VCaP (cell line): ENCODE measurements around the gene DDIT3.

Experiments
- H3K27ac ChIP-seq: fragments of 450-650 bp; 2 replicates; pipeline ENCODE4 v1.5.1; 2017
- TF ChIP-seq, protein P1 (sequence below): fragments of 450-650 bp; conservative IDR thresholded peaks from 2 replicates; pipeline ENCODE4 v1.5.1; 2017; ENCODE audit warnings: mild to moderate bottlenecking, moderate library complexity

Gene DDIT3

DNA sequence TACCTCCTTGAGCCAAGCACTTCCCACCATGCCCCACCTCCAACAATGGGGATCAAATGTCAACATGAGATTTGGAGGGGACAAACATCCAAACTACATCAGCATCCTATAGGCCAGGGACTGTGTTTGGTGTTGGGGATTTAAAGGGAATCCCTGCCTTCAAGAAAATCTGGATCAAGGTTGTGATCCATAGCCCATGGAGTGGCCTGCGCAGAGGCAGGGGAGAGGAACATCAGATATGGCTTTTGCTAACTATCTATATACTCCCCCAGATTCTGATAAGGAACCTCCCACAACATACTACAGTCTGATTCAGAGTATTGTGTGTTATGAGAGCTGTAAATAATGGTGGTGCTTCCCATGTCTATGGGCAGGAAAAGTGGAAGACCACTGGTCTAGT lies 34.6 kb upstream of the DDIT3 start:
- H3K27ac ChIP-seq = no peak overlapping the region
- TF ChIP-seq, protein P1, sequence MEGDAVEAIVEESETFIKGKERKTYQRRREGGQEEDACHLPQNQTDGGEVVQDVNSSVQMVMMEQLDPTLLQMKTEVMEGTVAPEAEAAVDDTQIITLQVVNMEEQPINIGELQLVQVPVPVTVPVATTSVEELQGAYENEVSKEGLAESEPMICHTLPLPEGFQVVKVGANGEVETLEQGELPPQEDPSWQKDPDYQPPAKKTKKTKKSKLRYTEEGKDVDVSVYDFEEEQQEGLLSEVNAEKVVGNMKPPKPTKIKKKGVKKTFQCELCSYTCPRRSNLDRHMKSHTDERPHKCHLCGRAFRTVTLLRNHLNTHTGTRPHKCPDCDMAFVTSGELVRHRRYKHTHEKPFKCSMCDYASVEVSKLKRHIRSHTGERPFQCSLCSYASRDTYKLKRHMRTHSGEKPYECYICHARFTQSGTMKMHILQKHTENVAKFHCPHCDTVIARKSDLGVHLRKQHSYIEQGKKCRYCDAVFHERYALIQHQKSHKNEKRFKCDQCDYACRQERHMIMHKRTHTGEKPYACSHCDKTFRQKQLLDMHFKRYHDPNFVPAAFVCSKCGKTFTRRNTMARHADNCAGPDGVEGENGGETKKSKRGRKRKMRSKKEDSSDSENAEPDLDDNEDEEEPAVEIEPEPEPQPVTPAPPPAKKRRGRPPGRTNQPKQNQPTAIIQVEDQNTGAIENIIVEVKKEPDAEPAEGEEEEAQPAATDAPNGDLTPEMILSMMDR = no peak

DNA sequence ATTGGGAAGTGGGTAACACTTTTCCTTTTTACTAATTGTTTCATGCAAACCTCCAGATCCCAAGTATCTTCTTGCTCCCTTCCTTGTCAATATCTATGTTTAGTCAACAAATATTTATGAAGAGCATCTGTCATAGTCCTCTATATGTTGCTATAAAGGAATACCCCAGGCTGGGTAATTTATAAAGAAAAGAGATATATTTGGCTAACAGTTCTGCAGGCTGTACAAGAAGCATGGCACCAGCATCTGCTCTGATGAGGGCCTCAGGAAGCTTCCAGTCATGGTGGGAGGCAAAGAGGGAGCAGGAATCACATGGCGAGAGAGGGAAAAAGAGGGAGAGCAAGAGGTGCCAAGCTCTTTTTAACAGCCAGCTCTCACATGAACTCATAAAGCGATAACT lies 34.1 kb upstream of the DDIT3 start:
- no peak overlapping the region for H3K27ac ChIP-seq
- TF ChIP-seq, protein P1 = no peak

DNA sequence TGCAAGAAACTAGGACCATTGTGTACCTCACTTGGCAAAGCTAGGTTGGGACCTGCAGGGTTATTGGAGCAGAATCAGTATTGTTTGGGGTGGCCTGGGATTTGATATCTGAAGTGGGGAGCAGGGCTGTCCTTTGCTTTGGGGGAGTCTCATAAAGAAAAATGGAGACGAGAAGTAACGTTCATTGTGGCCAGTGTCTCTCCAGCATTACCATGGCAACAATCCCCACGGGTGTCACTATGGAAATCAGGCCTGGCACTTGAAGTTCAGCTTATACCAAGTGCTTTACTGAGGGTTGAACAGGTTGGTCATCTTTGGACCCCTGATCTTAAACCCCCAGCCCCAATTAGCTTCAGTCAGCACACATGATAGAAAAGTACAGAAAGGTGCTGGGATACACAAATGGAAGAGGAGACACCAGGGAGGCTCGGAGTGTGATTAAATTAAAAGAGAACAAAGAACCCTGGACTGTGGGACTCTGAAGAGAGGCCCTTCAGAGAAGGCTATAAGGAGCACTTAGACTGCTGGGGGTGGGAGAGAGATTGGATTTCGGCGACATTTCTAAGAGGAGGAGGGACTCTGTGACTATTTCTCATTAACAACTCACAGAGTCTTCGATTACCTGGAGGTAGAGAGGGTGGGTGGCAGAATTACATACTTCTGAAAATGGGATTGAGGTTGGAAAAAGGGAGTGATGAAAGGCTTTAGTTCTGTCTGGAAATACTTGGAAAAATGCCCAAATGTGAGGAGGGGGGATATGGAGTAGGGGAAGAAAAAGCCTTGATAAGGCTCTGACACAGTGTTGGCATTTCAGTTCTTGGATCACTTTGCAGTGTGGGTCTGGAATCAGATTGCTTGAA lies 33.3 kb upstream of the DDIT3 start:
- TF ChIP-seq, protein P1 = no peak
- no peak overlapping the region for H3K27ac ChIP-seq

DNA sequence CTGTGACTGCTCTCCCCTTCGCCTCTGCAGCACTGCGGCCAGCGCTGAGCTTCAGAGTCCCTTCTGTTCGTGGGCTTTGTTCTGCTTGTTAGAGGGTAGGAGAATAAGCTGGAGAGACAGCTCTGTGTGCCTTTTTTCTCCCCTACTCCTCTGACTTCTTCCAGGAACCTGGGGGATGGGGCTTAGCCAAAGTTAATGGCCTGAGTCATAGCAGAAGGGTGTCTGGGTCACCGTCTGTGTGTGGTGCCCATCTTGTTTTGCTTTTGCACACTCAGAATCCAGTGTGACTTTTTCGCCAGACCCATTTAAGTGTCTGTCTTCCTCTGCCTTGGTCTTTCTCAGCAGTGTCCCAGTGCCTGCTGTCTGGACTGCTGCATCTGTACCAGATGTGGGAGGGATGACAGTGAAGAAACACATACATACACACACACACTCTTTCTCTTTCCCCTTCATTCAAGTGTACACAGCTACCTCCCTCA lies 32.6 kb upstream of the DDIT3 start:
- TF ChIP-seq, protein P1 = no peak
- no peak overlapping the region for H3K27ac ChIP-seq

DNA sequence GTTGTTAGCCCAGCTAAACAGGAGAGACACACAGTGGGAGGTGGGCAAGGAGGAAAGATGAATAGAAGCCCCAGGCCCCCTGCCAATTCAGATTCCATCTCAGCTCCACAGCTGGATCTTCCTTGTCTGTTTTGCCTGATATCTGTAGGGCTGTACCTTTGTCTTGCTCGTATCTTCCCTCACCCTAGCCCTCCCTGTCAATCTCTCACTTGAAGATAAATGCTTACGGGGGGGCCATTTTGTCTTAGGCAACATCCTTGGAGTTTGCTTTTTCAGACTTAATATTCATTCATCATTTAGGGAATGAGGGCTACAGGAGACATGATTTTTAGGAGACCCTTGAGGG lies 32.0 kb upstream of the DDIT3 start:
- TF ChIP-seq, protein P1 = no peak
- H3K27ac ChIP-seq = no peak overlapping the region

DNA sequence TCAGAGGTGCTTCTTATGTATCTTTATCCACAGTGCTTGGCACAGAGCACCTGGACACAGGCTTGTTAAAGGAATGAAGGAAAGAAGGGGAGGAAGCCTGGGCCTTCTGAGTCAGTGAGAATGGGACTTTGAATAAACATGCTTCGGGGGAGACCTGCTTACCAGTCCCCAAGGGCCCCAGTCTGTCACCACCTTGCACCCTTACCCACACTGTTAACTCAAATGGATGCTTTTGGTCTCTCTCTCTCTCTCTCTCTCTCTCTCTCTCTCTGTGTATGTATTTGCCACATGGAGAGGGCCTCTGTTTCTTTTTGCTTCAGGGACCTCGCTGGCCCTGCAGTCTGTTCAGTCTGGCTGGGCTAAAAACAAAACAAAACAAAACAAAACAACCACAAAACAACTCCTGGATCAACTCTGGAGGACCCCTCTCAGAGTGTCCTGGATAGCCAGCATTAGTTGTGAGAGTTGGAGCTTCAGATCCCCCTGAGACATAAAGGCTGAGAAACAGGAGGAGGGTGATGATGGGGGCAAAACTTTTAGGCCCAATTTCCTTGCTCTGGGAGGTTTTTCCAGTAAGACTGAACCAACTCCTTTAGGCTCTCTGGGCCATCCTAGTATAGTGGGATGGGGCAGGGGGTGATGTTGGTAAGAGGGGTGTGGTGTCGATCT lies 31.5 kb upstream of the DDIT3 start:
- TF ChIP-seq, protein P1 = no peak
- H3K27ac ChIP-seq = no peak overlapping the region
